Renal cortex interstitium (tissue), 11 donors: ENCODE data around the gene ROBO1. TPM values are rescaled to one million over a fixed set of nuclear protein-coding genes. Genes with fewer than 3 reads are reported as not detected.
"Not testable (repeated sequence)": the region's sequence is repeated elsewhere in the genome, so short reads cannot be mapped to it uniquely, and the experiment has no call there.

ENCODE experiments used
- DNase-seq, 11 donors: peaks; one replicate each; pipeline ENCODE4 v3.0.0-alpha.2; 2013; ENCODE audit warnings: low read depth in 9 of 11, low spot score in 4 of 11; ENCODE audit errors: extremely low read depth in 1 of 11
- polyA plus RNA-seq, 3 donors: library from polyadenylated mRNA; unstranded; fragments of 120-200 nt; gene quantifications; one replicate each; pipeline ENCODE4 v1.2.1, GENCODE V29; 2013; ENCODE audit not compliant: insufficient read length in 3 of 3

ROBO1 gene
- polyA plus RNA-seq, 3 donors = 106 to 124 (median 118) TPM

DNA sequence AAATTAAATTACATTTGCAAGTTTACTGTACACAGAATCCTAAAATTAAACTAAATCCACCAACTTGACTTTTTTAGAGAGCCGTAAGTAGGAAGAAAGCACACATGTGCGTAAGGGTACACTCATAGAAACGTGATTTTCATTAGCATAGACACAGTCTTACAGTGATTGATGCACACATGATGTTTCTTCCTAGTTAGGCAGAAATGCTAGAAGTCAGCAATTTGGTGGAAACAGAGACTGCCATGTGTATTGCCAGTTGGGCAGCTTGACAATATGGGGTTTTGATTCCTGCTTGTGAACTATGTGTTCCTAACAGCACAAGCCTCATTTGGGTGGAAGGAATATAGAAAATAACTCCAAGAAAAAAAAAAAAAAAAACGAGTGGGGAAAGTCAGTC is 878.5 kb downstream of the ROBO1 start:
- DNase-seq = no peak

DNA sequence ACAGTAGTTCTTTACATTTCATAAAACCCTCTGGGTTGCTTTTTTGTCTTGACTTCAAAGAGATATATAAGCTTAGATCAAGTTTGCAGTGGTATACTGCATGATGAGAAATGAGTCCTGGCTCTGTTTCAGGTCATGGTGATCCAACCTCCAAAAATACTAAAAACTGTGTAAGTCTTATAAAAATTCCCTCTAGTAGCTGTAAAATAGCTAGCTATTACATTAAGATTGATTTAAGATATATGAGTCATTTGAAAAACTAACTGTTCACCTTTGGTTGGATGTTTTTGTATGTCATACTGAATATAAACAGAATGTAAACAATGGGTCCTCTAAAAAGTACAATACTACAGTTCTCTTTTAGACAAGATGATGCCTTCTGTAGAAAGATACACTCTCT is 879.2 kb downstream of the ROBO1 start:
- DNase-seq = no peak

DNA sequence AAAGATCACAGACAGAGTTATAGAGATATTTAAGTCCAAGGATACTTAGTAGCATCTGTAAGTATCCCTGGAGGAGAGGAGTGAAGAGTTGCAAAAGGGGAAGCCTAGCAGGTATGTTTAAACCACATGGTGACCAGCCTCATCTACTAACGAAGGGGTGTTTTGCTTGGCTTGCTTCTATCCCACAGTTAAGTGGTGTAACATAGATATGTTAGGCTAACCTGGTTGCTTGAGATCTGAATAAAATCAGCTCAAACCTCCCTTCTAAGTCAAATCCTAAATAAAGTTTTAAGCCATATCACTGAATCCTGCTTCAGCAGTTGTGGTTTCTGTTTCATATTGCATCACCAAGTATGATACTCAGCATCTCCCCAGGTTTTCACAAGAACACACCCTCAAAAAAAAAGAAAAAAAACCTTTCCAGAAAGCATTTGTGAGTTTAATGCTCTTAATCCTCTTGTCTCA is 880.2 kb downstream of the ROBO1 start:
- DNase-seq = no peak

DNA sequence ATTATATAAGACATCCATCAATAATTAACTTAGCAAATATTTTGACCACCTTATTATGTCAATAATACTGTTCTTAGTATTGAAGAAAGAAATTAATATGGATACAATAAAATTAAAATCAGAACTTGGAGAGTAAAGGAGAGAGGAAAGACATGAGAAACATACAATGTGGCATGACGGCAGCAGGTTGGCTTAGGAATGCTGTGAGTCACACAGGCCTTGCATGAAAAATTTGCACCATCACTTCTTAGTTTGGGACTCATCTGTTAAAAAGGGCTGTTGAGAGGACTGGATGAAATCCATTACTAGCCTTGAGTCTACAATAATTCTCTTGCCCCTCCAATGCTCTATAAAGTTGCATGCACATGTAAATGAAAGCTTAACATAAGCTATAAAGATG is 880.8 kb downstream of the ROBO1 start:
- no peak for DNase-seq

DNA sequence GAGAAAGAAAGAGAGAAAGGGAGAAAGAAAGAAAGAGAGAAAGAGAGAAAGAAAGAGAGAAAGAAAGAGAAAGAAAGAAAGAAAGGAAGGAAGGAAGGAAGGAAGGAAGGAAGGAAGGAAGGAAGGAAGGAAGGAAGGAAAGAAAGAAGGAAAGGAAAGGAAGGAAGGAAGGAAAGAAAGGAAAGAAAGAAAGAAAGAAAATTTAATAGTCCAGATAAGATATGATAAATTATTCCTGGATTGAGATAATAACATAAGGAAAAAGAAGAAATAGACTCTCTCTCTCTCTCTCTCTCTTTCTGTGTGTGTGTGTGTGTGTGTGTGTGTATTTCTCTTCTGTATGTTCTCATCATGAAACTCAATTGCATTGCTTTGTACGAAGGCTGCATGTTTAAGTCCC is 883.2 kb downstream of the ROBO1 start:
- DNase-seq = not testable (repeated sequence)

DNA sequence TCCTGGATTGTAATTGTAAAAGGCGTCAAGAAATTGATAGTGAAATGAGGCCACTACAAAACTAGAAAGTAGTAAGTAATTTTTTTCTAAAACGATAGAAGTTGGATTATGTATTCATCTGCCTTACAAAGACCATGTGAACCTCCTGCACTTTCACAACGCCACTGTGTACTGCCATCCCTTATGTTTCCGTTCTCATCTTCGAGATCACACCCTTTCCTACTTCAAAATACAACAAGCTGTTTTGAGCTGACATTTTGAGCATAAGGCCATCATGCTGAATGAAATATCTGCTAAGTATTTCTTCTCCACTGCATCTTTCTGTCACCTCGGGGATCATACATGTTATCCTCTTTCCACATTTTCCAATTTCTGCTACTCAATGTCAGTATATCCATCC is 885.5 kb downstream of the ROBO1 start:
- no peak for DNase-seq

DNA sequence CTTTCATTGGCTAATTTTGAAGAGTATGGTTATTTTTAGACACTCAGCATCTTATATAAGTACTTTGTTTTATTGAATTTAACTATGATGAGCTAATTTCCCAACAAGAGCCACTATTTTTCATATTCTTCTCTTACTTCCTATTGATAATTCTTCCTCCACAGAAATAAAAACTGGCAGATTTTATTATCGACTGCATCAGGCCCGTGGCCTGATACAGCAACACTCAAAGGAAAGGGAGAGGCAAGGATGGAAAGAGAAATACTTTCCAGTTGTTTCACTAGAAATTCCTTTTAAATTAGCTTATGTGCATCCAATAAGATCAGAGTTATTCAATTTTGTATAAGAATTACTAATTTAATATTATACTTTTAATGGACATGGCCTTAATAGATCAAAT is 886.3 kb downstream of the ROBO1 start:
- DNase-seq = no peak

DNA sequence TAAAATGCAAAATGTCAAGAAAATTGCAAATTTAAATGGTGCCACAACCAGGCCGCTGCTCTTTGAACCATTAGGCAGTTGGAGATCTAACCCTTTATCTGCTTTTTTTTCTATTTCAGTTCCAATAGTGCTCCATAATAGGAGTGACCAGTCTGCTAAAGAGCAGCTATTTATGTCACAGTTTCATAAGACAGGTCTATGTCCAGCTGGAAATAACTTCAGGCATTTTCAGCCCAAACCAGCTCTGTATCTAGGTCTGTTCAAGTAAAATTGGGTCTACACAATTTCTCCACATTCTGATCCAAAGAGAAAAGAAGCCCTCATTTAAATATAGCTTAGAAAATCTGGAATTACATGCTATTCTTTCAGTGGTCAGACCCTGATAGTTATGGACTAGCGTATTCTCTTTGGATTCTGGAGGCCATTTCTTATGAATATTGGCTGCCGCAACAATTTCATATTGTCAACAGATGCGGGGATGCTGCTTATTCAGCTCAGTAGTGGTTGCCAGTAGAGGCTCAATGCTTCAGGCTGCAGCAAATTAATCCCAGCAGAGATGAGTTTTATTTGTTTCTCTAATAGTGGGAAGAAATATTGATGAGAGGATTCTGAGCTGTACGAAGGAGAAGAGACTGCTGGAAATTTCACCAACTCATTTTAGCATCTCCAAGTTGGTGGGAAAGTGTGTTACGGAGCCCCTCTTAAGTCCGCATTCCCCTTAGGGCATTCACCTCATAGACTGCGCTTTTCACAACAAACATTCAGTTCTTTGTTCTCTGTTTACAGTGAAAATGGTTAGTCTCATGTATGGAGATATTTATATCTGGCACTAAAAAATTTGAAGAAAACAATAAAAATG is 887.0 kb downstream of the ROBO1 start:
- no peak for DNase-seq

DNA sequence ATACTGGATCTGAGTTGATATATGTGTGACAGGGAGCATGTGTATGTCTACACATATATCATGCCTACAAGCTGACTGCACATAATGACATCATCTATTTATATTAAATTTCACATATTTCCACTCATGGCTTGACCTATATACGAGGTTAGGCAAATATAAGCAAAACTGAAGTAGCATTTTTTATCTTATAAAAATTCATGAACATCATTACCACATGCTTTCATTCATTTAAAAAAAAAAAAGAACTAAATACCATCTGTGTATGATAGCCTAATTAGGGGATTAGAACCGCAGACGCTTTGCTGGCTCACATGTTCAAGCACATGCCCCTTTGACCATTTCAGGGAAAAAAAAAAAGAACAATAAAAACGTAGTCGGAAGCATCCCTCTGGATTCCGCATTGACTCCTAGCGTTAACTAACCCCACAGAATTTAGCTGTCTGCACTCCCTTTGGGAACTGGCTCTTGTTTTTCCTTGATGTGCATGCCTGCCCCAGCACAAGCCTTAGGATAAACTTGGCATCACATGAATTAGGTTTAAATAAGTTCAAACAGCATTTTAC is 888.4 kb downstream of the ROBO1 start:
- DNase-seq = no peak

DNA sequence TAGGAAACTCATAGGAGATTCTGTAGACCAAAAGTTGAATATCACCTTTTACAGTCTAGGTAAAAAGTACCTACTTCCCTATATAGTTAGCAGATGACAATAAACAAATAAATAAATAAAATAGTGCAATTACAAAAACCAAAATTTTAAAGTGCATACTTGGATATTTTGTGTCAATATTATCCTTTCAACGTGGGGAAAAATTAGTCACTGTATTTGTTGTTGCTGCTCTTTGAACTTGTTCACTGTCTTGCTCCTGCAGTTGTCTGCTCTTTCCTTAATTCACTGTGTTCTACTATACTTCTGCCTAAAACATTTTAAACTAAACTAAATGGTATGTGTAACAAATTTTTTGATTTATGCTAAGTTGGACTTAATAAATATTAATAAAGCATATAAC is 889.0 kb downstream of the ROBO1 start:
- no peak for DNase-seq

DNA sequence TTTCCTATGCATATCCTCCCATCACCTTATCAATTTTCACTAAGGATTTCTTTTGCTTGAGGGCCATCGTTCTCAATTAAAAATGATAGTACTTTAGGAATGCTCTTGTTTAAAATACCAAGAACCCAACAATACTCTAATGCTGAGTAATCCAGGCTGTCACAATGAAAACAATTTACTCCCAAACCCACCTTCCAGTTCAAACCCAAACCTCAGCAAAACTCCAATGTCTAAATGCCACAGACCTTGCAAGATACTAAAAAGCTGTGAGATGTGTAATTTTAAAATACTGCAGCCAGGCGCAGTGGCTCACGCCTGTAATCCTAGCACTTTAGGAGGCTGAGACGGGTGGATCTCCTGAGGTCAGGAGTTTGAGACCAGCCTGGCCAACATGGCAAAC is 889.8 kb downstream of the ROBO1 start:
- DNase-seq = no peak

DNA sequence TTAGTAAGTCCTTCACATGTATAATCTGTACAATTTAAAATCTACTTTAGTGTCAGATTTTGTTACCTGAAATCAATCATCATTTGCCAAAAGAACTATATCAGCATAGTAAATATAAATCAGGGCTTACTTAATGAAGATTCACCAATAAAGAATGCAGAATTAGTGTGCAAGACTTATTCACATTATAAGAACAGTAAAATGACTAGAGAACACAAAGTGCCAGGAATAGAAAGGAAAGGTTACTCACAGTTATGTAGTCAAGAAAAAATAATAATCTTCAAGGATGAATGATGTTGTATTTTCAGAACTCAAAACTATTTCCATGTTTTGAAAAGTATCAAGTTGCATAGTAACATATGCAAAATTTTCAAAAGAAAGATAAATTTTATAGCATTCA is 891.9 kb downstream of the ROBO1 start:
- DNase-seq = no peak

DNA sequence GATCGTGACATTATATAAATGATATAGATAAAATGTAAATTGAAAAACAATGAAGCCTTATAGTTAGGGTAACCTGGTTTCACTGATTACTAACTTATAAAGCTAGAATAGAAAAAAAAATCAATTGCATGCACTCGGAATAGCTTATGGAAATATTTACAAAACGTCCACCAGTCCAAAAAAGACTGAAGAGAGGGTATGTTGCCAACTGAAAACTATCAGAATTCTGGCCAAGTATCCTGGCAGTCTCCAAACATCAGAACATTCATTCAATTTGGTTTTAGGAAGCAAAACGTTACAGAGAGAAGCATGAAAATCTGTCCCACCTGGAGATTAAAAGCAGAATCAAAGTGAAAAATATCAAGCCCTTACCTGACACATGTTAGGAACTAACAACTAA is 892.4 kb downstream of the ROBO1 start:
- DNase-seq = no peak

DNA sequence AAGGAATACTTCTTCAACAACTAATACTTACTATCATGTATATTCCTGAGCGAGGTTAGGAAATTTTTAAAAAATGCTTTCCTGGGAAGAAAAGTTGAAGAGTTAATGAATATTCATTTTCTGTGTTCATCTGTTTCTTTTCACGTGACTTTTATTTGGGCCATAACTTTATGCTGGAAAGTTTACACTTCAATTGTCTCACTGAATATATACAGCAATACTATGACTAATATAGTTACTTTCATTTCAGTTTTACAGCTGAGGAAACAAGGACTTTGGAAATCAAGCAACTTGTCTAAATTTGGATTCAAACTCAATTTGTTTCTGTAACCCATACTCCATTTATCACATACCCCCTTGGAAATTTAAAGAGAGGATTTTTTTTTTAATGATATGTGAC is 894.2 kb downstream of the ROBO1 start:
- DNase-seq = no peak

DNA sequence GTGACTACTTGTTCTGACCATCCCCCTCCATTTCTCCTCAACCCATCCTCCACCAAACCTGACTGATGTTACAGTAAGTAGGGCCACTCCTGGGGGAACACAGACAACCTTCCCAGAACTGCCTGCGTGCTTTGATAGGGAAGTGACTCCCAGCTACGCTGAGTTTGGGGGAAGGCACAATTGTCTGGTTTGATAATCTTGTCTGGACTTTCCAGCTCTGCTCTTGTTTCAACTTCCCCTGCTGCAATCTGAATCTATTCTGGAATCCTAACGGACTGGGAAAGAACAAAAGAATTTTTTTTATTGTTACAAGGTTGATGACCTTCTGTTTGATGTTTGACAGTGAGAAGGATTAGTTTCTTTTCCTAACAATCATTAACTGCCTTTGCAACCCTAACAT is 895.6 kb downstream of the ROBO1 start:
- DNase-seq = no peak

DNA sequence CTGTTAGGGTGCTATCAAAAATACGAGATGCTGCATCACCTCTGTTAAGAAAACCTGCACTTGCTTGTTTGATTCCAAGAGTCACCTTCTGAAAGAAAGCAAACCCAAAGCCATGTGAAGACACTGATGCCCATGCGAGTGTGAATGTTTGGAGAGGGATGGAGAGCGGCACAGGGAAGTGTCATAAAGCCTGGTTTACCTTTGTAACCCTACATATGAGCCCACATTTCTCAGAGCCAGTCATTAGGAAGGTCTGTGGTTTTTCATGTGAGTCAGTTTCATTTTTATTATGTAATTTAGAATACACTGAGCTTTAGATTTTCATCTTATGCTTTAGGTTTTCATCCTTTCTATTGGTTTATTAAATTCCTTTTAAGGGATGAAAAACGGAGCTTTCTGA is 896.8 kb downstream of the ROBO1 start:
- DNase-seq = no peak

DNA sequence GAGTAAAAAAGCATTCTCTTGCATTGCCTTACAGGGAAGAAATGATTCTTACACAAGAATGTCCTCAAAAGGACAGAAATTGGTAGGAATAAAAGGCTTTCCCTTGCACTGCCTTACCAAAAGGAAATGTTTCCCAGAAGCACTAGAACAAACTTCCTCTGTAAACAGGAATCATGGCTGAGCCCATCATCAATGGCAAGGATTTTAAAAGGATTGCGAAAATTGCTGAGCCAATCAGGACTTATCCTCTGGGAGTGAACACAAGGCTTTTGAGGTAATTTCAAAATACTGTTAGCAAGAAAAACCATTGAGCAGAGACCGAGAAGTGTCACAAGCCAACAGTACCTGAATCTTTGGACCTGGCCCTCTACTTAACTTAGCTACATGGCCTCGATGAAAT is 897.3 kb downstream of the ROBO1 start:
- no peak for DNase-seq

DNA sequence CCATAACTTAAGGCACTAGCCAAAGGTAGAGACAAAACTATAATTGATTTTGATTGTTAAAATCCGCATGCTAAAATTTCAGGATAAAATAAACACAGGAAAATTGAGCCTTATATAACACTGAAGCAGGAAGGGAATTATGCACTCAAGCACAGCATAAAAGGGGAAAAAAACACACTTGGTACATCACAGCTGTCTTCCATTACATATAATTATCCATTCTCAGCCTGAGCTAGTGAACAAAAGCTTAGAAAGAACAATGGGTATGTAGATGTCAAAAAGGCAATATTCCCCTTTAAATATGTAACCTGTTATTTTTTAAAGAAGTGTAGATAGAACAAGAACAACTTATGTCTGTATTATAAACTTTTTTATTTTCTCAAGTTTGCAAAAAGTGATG is 899.2 kb downstream of the ROBO1 start:
- DNase-seq = no peak

DNA sequence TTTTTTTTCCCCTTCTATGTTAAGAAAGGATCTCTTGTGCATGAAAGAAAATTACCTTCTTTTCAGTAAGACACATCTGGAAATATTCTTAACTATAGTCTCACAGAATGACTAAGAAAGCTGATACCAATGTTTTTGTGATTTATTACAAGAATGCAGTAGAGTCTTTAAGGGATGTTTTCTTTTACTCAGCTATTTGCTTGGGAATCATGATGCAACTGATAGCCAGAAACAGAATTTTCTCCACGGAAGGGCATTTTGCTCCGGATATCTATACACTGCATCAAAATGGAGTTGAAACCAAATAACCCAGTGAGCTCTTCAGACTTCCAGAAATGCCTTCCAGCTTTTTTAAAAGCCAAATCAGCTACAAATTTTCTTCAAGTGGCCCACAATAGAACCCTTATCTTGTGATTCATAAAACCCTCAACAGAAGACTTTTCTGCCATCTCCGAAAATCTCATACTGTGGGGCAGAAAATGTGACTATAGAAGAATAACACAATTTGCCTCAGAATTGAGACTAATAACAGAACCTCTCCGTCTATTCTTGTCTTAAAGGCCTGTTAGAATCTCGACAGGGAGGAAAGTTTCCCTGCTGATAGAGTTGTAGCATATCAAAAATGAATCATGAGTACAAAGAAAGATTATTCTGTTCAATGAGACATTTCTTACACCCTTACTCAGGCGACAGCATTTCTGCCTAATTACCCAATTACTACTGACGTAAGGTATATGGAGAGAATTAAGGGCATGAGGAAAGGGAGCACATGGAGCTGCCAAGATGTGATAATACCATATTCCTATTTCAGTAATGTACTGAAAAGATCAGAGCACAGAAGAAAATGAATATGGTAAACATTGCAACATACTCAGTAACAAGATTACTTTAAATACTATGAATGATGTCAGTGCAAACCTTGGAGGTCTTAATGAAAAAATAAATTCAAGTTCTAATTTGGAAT is 900.1 kb downstream of the ROBO1 start:
- DNase-seq = no peak
